Activated CD8-positive, alpha-beta T cell treated with anti-CD3 and anti-CD28 coated beads, Interleukin-2, amount 10 ng/mL, durations not matched to agents 7 days and 5 days (primary cell): Measurements from ENCODE around the gene ASF1A. TPM values are rescaled to one million over a fixed set of nuclear protein-coding genes. Genes with fewer than 3 reads are reported as not detected.

Source experiments
- ATAC-seq: fragments of 150-1000 bp; cut with Tn5 transposase; one replicate; pipeline ENCODE4 v1.10.0; 2021; ENCODE audit warnings: moderate library complexity
- CTCF ChIA-PET: fragments of 350-600 bp; sonication (Branson Sonifier 250); formaldehyde crosslinking; loops from one replicate; lab custom pipeline; 2021; ENCODE audit warnings: antibody characterized with exemption; lab: Charles Lee
- POLR2A ChIA-PET: fragments of 350-600 bp; sonication (Branson Sonifier 250); formaldehyde crosslinking; loops from one replicate; lab custom pipeline; 2021; ENCODE audit warnings: antibody characterized with exemption; lab: Charles Lee
- DNase-seq: peaks from one replicate; pipeline ENCODE4 v3.0.0-alpha.2; 2020
- H3K27ac Mint-ChIP-seq: one replicate; pipeline ENCODE4 v1.8.0; 2021; ENCODE audit warnings: mild to moderate bottlenecking, mixed read lengths
- H3K27me3 Mint-ChIP-seq: one replicate; pipeline ENCODE4 v1.8.0; 2021; ENCODE audit warnings: low read depth, mixed read lengths
- H3K36me3 Mint-ChIP-seq: one replicate; pipeline ENCODE4 v1.8.0; 2021; ENCODE audit warnings: low read depth, mixed read lengths
- H3K4me1 Mint-ChIP-seq: one replicate; pipeline ENCODE4 v1.8.0; 2021; ENCODE audit warnings: low read depth, mixed read lengths
- H3K4me3 Mint-ChIP-seq: one replicate; pipeline ENCODE4 v1.8.0; 2021; ENCODE audit warnings: mild to moderate bottlenecking, mixed read lengths
- H3K9me3 Mint-ChIP-seq: one replicate; pipeline ENCODE4 v1.8.0; 2022; ENCODE audit warnings: mixed read lengths; ENCODE audit not compliant: insufficient read depth
- total RNA-seq, 2 experiments: library from RNA; stranded (reverse); gene quantifications; one replicate each; pipeline ENCODE4 v1.2.3, GENCODE V29; 2021

Gene ASF1A
- total RNA-seq, 2 experiments from 2014 or later, result 49.4 to 51.1 TPM

DNA sequence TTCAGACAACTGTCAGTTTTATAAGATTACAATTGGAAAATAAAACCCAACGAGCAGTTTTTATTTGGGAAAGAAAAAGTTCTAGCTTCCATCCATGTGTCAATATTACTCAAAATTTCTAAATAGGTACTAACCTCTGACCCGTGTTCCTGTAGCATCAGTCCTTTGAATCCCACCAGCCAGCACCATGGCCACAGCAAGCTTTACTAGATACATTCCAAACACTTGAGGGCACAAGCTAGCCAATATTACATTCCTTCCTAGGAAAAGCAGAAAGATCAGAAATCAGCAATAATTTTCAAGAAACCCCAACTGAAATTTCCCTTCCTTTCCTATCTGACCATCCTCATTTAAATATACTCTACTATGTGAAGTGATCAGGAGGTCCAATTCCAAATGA is 19.2 kb downstream of the ASF1A start:
- ChIA-PET POLR2A (interaction anchor here (0.7 to 1.8 kb wide), 2 partner anchors 17 to 21 kb away, joined by 3 to 4 read pairs; no protein-coding TSS in a partner anchor), CTCF (interaction anchor here (1.4 to 1.5 kb wide), 2 partner anchors 17 to 29 kb away, joined by 3 to 4 read pairs; no protein-coding TSS in a partner anchor)
- no peak for DNase-seq
- Mint-ChIP-seq H3K27me3 (no peaks in the 10 kb centered on the region), H3K36me3 (peaks cover 60% of the 10 kb centered on the region), H3K27ac (no peak overlapping the region), H3K4me3 (no peak overlapping the region), H3K9me3 (no peaks in the 10 kb centered on the region), H3K4me1 (no peaks in the 10 kb centered on the region)
- no peak for ATAC-seq

DNA sequence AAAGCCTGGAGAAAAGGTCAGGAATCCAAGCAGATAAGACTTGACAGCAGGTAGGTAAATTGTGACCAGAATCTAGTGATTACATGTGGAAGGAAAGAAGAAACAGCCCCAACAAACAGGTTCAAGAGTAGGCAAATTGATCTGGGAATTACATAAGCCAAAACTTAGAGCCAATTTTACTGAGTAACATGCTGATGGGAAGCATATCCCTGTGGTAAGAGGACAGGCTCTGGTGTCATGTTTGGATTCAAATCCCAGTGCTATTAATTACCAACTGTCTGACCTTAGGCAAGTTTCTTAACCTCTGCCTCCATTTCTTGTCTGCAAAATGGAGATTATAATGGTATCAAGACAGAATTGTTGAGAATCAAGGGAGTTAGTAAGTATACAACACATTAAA is 20.6 kb downstream of the ASF1A start:
- POLR2A ChIA-PET, result no interaction called here
- H3K27ac Mint-ChIP-seq, result no peak overlapping the region
- DNase-seq (no peak), ATAC-seq (no peak)
- CTCF ChIA-PET, result no interaction called here
- no peaks in the 10 kb centered on the region for H3K4me1 Mint-ChIP-seq
- peaks cover 57% of the 10 kb centered on the region for H3K36me3 Mint-ChIP-seq
- H3K4me3 Mint-ChIP-seq, result no peak overlapping the region
- no peaks in the 10 kb centered on the region for H3K27me3 Mint-ChIP-seq
- H3K9me3 Mint-ChIP-seq, result no peaks in the 10 kb centered on the region

DNA sequence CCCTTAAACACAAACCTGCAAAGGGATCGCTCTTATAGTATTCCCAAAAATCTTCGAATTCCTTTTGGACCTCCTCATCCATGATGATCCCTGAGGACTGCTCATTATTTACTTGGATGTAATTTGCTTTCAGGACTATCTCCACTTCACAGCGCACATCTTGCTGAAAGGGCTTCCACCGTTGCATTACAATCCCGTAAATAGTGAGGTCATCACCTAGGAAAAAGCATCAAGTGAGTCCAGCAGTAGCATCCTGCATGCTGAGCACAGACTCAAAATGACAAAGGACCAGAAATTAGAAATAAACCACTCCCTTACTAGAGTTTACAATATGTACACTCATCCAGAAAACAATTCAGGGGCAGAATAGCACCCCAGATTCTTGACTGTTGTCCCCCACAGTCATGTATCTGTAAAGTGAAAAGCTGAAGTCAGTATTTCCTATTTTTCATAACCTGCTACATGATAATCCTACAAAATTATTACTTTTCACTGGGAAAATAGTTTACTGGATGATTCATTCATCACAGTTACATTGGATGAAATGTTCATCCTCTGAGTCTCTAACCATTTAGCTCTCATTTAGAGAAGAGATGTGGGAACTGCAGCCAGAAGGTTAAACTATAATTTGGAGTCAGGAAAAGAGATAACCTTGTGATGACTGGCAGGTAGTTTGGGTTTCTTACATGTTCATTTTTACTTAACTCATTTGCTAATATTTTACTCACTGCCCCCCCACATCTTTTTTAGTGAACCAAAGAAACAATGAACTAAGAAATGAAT is 23.8 kb downstream of the ASF1A start:
- Mint-ChIP-seq H3K36me3 (peaks cover 67% of the 10 kb centered on the region), H3K27ac (no peak overlapping the region), H3K4me3 (no peak overlapping the region), H3K9me3 (no peaks in the 10 kb centered on the region), H3K4me1 (no peaks in the 10 kb centered on the region), H3K27me3 (no peaks in the 10 kb centered on the region)
- POLR2A ChIA-PET, result interaction anchor here (0.6 kb wide), 1 partner anchor 198 kb away, joined by 4 read pairs; no protein-coding TSS in a partner anchor
- CTCF ChIA-PET, result no interaction called here
- DNase-seq, result no peak
- no peak for ATAC-seq

DNA sequence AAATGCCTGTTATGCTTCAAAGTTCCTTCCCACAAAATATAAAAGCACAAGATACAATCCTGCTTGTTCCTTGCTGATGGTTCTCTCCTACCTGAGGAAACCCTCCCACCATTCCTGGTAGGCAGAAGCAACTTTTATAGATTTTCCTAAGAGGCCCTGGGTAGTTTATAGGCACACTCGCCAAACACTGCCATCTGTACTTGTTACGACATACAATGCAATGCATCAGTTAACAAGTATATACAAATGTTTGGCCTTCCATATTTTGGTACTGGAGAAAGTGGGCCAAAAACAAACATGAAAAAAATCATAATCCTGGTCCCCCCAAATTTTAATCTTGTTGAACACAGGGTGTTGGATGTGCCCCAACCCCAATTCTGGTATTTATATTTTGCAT is 24.4 kb downstream of the ASF1A start:
- H3K9me3 Mint-ChIP-seq, result no peaks in the 10 kb centered on the region
- H3K4me3 Mint-ChIP-seq, result no peak overlapping the region
- no peak for DNase-seq
- ChIA-PET CTCF (no interaction called here), POLR2A (interaction anchor here (0.6 kb wide), 1 partner anchor 197 kb away, joined by 4 read pairs; no protein-coding TSS in a partner anchor)
- no peak for ATAC-seq
- peaks cover 64% of the 10 kb centered on the region for H3K36me3 Mint-ChIP-seq
- H3K27me3 Mint-ChIP-seq, result no peaks in the 10 kb centered on the region
- H3K4me1 Mint-ChIP-seq, result no peaks in the 10 kb centered on the region
- H3K27ac Mint-ChIP-seq, result no peak overlapping the region

DNA sequence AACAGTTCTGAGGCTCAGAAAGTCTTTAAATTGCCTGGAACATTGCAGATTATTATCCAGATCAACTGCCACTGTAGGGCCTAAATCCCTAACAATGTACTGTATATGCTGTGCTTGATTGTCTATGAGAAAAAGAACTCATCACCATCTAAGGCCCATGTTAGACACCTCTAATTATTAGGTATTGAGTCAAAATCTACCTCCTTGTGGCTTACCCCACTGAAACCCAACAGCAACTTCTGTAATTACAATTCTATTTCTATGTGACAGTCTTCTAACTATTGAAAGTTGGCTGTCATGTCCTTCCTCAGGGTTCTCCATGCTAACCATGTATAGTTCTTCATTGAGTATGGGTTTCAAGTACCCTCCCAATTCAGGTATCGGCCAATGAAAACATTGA is 27.1 kb downstream of the ASF1A start:
- H3K4me1 Mint-ChIP-seq, result no peaks in the 10 kb centered on the region
- H3K27ac Mint-ChIP-seq, result no peak overlapping the region
- H3K4me3 Mint-ChIP-seq, result no peak overlapping the region
- ATAC-seq (no peak), DNase-seq (no peak)
- ChIA-PET POLR2A (no interaction called here), CTCF (no interaction called here)
- peaks cover 56% of the 10 kb centered on the region for H3K36me3 Mint-ChIP-seq
- H3K9me3 Mint-ChIP-seq, result no peaks in the 10 kb centered on the region
- no peaks in the 10 kb centered on the region for H3K27me3 Mint-ChIP-seq

DNA sequence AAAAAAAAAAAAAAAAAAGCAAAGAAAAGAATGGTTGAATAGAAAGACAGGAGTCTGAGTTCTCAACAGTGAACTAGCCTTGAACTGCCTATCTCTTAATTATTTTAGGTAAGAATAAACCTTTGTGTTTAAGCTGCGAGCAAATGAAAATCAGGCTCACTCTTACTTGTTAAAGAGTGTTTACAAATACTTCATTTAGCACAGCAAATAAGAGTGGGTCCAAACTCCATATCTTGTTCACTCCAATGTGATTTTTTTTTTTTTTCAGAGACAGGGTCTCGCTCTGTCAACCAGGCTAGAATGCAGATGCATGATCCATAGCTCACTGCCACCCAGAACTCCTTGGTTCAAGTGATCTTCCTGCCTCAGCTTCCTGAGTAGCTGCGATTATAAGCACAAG is 29.1 kb downstream of the ASF1A start:
- Mint-ChIP-seq H3K9me3 (no peaks in the 10 kb centered on the region), H3K36me3 (peaks cover 52% of the 10 kb centered on the region), H3K27me3 (no peaks in the 10 kb centered on the region), H3K4me3 (no peak overlapping the region), H3K27ac (no peak overlapping the region), H3K4me1 (no peaks in the 10 kb centered on the region)
- no peak for ATAC-seq
- ChIA-PET POLR2A (interaction anchor here (1.0 kb wide), 1 partner anchor 12 kb away, joined by 5 read pairs; the partner anchor contains the start of gene MCM9), CTCF (interaction anchor here (1.0 to 1.4 kb wide), 2 partner anchors 16 to 188 kb away, joined by 4 to 5 read pairs; no protein-coding TSS in a partner anchor)
- DNase-seq, result no peak

DNA sequence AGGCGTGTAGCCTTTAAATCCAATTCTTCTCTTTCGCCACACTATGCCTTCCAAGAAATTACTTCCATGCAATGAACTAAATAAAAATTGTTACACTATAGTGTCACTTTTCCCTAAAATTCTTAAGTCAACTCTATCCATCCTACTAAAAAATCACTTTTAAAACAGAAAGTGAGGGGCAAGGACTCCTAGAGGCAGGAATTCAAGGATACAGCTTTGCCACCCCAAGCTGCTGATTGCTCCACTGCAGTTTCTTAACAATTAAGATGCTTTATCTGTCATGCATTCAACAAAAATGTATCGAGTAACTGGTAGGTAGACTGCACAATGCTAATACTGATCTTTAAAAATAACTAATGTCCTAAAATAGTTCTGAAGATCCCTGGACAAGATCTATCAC is 36.7 kb downstream of the ASF1A start:
- Mint-ChIP-seq H3K27ac (no peak overlapping the region), H3K27me3 (no peaks in the 10 kb centered on the region), H3K9me3 (no peaks in the 10 kb centered on the region), H3K4me1 (peaks cover 18% of the 10 kb centered on the region), H3K4me3 (no peak overlapping the region), H3K36me3 (peaks cover 31% of the 10 kb centered on the region)
- DNase-seq (no peak), ATAC-seq (no peak)
- ChIA-PET POLR2A (no interaction called here), CTCF (no interaction called here)

DNA sequence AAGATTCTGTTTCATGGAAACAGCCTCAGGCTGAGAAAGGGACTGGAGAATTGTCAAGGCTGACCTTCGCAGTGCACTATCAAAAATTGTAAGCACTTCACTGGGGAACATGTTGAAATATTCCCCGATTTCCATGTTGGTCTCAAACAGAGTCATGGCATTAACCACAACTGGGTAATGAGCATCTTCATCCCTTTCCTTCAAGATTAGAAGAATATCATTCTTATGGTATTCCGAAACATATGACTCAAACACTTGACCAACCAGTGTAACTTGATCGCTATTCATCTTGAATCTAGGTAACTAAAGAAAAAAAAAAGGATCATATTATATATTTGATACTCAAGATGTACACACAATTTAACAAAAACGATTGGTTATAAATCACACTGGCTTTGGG is 37.5 kb downstream of the ASF1A start:
- DNase-seq, result no peak
- Mint-ChIP-seq H3K27me3 (no peaks in the 10 kb centered on the region), H3K9me3 (no peaks in the 10 kb centered on the region), H3K36me3 (peaks cover 30% of the 10 kb centered on the region), H3K4me3 (no peak overlapping the region), H3K4me1 (peaks cover 23% of the 10 kb centered on the region), H3K27ac (no peak overlapping the region)
- CTCF ChIA-PET, result no interaction called here
- POLR2A ChIA-PET, result no interaction called here
- ATAC-seq, result no peak

- ChIA-PET POLR2A (no interaction called here), CTCF (interaction anchor here (0.7 kb wide), 1 partner anchor 9 kb away, joined by 3 read pairs; no protein-coding TSS in a partner anchor)
- no peaks in the 10 kb centered on the region for H3K27me3 Mint-ChIP-seq
- peaks cover 24% of the 10 kb centered on the region for H3K4me1 Mint-ChIP-seq
- ATAC-seq, result no peak
- DNase-seq, result no peak
- H3K9me3 Mint-ChIP-seq, result peaks cover 5% of the 10 kb centered on the region
- H3K36me3 Mint-ChIP-seq, result peaks cover 36% of the 10 kb centered on the region
- no peak overlapping the region for H3K4me3 Mint-ChIP-seq
- no peak overlapping the region for H3K27ac Mint-ChIP-seq
These were observed 38.5 kb downstream of the ASF1A start for GRCh38 chr6:118932421-118932820.

DNA sequence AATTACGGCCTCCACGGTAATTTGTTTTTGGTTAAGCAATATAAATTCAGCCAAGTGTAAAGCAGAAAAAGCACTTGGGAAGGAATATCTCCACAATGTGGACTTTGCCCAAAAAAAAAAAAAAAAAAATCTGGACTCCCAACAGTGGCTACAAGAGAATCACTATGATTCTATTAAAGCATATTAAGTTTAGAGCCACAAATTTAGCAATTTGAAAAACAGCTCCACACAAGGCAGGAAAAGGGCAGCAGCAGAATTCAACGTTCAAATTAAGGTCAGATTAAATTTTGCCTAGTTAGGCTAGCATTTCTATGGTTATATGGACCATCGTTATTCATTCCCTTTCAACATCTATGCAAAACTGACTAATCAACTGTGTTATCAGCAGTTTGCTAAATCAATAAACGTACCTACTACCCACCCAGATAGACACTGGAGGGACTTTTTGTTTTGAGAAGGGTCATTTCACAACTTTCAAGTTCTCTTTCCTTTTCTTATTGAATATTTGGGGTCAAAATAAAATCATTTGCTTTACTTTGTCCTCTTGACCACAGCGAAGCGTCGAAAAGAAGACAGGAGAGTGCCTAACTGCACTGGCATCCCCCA is 40.0 kb downstream of the ASF1A start:
- DNase-seq (no peak), ATAC-seq (no peak)
- Mint-ChIP-seq H3K36me3 (peaks cover 41% of the 10 kb centered on the region), H3K27ac (peak overlapping the region; percentile 90), H3K4me1 (peaks cover 24% of the 10 kb centered on the region), H3K4me3 (peak overlapping the region; percentile 88), H3K27me3 (no peaks in the 10 kb centered on the region), H3K9me3 (peaks cover 8% of the 10 kb centered on the region)
- ChIA-PET CTCF (interaction anchor here (2.5 kb wide), 1 partner anchor 176 kb away, joined by 9 read pairs; no protein-coding TSS in a partner anchor), POLR2A (interaction anchor here (0.6 to 1.7 kb wide), 7 partner anchors 11 to 562 kb away, joined by 3 to 25 read pairs (median 3); partner anchors contain the start of gene ASF1A)

DNA sequence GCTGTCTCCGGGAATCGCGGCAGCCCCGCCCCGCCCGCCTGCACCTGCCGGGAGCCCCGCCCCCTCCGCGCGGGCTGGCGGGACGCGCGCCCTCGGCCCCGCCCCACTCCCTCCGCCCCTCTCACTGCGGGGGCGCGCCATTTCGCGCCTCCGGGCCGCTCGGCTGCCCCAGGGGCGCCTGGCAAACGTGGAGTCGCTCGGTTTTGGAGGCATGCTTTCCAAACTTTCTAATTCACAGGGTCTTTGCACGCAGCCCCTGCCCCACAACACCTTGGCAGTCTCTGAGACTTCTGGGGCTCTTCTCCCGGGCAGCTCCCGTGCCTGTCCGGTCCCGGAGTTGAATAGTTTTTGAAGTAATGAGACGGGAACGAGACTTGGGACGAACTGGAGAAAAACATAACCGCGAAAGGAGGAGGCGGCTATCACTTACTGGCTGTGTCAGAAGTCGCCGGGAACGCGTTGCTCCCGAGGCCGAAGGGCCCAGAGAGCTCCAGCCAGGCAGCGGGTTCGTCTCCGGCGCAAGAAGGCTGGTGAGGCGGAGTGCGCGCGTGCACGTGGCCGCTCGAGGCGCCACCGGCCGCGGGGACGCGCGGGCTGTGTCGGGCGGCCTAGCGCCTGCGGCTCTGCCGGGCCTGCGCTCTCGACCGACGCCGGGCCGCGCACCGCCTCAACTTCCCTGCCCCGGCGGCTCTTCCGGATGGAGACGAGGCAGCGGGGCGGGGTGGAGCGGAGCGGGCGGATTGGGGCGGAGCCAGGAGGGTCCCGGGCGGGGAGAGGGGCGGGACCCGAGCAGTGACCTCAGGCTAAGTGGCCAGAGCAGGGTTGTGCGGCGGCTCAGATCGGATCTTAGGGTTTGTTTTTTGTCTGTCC is 40.7 kb downstream of the ASF1A start, which contains the start of gene MCM9:
MCM9 (minus strand) TSS at position 699 of the 870 bp plus-strand sequence. CDS start 3,436 bp downstream, outside the sequence.
- CTCF ChIA-PET, result interaction anchor here (0.7 to 2.5 kb wide), 3 partner anchors 38 to 225 kb away, joined by 3 to 9 read pairs (median 4); no protein-coding TSS in a partner anchor

More for the DNA sequence above, 40.7 kb downstream of the ASF1A start, which contains the start of gene MCM9:
- peaks cover 24% of the 10 kb centered on the region for H3K4me1 Mint-ChIP-seq
- H3K27me3 Mint-ChIP-seq, result no peaks in the 10 kb centered on the region
- DNase-seq, result peak; percentile 88
- peak; percentile 97 for ATAC-seq
- H3K36me3 Mint-ChIP-seq, result peaks cover 35% of the 10 kb centered on the region
- POLR2A ChIA-PET, result interaction anchor here (0.7 to 1.7 kb wide), 8 partner anchors 11 to 379 kb away, joined by 3 to 25 read pairs (median 3); partner anchors contain the start of gene ASF1A
- H3K9me3 Mint-ChIP-seq, result peaks cover 8% of the 10 kb centered on the region
- H3K4me3 Mint-ChIP-seq, result peak within 1 kb of the TSS; percentile 88
- H3K27ac Mint-ChIP-seq, result peak within 1 kb of the TSS; percentile 90
